ENCODE measurements around the gene CBARP. TPM values are rescaled to one million over a fixed set of nuclear protein-coding genes. Genes with fewer than 3 reads are reported as not detected.

Gene CBARP
- total and polyA plus RNA-seq, 2 of the 13 experiments (the other 11 are each of a cell fraction or from before 2014, with no cell fraction given) = 1.2 to 1.4 TPM

GRCh38 chr19:1220976-1221903, 16.6 kb downstream of the CBARP start (continued):
- TF ChIP-seq NONO (IDR thresholded peaks at IDR 0.05) = no peak
- peak; percentile 61; the same call in 1 of the 2 replicates for TF ChIP-seq NONO (CRISPR knock-in tag; conservative IDR thresholded peaks at IDR 0.05)
- no peak for TF ChIP-seq ZNF557 (CRISPR knock-in tag; IDR thresholded peaks at IDR 0.05)
- no peak for TF ChIP-seq ZBTB46 (CRISPR knock-in tag; IDR thresholded peaks at IDR 0.05; ENCODE audit: borderline replicate concordance)
- TF ChIP-seq, protein P1, sequence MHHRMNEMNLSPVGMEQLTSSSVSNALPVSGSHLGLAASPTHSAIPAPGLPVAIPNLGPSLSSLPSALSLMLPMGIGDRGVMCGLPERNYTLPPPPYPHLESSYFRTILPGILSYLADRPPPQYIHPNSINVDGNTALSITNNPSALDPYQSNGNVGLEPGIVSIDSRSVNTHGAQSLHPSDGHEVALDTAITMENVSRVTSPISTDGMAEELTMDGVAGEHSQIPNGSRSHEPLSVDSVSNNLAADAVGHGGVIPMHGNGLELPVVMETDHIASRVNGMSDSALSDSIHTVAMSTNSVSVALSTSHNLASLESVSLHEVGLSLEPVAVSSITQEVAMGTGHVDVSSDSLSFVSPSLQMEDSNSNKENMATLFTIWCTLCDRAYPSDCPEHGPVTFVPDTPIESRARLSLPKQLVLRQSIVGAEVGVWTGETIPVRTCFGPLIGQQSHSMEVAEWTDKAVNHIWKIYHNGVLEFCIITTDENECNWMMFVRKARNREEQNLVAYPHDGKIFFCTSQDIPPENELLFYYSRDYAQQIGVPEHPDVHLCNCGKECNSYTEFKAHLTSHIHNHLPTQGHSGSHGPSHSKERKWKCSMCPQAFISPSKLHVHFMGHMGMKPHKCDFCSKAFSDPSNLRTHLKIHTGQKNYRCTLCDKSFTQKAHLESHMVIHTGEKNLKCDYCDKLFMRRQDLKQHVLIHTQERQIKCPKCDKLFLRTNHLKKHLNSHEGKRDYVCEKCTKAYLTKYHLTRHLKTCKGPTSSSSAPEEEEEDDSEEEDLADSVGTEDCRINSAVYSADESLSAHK (CRISPR knock-in tag; IDR thresholded peaks at IDR 0.05; ENCODE audit: borderline replicate concordance) = no peak
- no peak for TF ChIP-seq RFX3 (CRISPR knock-in tag; IDR thresholded peaks at IDR 0.05)
- no peak for TF ChIP-seq ZNF414 (CRISPR knock-in tag; IDR thresholded peaks at IDR 0.05)
- no peak for TF ChIP-seq TEF (CRISPR knock-in tag; IDR thresholded peaks at IDR 0.05)
- TF ChIP-seq MEIS2 (CRISPR knock-in tag; IDR thresholded peaks at IDR 0.05) = 0 out of 2 replicates have a peak, but pooled peaks have one; percentile 37
- TF ChIP-seq FOXM1 (CRISPR knock-in tag; IDR thresholded peaks at IDR 0.05) = no peak
- no peak for TF ChIP-seq CSRNP2 (CRISPR knock-in tag; conservative IDR thresholded peaks at IDR 0.05; ENCODE audit: low read depth)
- TF ChIP-seq SIN3B (IDR thresholded peaks at IDR 0.05; ENCODE audit: low read length) = no peak
- TF ChIP-seq PCBP2 (optimal IDR thresholded peaks at IDR 0.05; ENCODE audit: low read depth, low read length, poor library complexity, severe bottlenecking) = no peak
- no peak for TF ChIP-seq NR2F1 (CRISPR knock-in tag; IDR thresholded peaks at IDR 0.05)
- peak; percentile 89 for TF ChIP-seq ZBTB38 (CRISPR knock-in tag; IDR thresholded peaks at IDR 0.05)
- TF ChIP-seq MZF1 (CRISPR knock-in tag; IDR thresholded peaks at IDR 0.05; ENCODE audit: borderline replicate concordance) = no peak
- TF ChIP-seq ZNF761 (CRISPR knock-in tag; conservative IDR thresholded peaks at IDR 0.05) = no peak
- TF ChIP-seq NFKB2 (CRISPR knock-in tag; IDR thresholded peaks at IDR 0.05; ENCODE audit: borderline replicate concordance) = no peak
- no peak for TF ChIP-seq E2F1 (CRISPR knock-in tag; IDR thresholded peaks at IDR 0.05)
